GM10248 (cell line): ENCODE data around the gene CDPF1.
A peak's percentile ranks its signal among the peaks of the same experiment; 100 is the strongest.

ENCODE experiments used
- CTCF ChIA-PET: fragments of 300-600 bp; sonication (Branson Sonifier 250); formaldehyde crosslinking; extraction: SDS; loops from one replicate; lab custom pipeline; 2021; ENCODE audit warnings: antibody characterized with exemption; lab: Yijun Ruan, JAX
- POLR2A ChIA-PET: fragments of 350-650 bp; sonication (Branson Sonifier 250); formaldehyde crosslinking; extraction: SDS; loops from one replicate; lab custom pipeline; 2020; ENCODE audit warnings: antibody characterized with exemption; lab: Yijun Ruan, JAX
- DNase-seq: peaks from one replicate; pipeline ENCODE4 v3.0.0; 2012; ENCODE audit errors: extremely low spot score
- TF ChIP-seq, protein P1 (sequence below): IDR thresholded peaks from 2 replicates; pipeline ENCODE4 v1.5.1; 2012; ENCODE audit warnings: mild to moderate bottlenecking, low read depth; ENCODE audit errors: extremely low read depth, missing control alignments, control extremely low read depth

CDPF1 gene, protein sequence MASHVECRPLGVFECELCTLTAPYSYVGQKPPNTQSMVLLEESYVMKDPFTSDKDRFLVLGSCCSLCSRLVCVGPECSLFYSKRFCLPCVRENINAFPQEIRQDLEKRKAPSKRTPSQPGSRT

DNA sequence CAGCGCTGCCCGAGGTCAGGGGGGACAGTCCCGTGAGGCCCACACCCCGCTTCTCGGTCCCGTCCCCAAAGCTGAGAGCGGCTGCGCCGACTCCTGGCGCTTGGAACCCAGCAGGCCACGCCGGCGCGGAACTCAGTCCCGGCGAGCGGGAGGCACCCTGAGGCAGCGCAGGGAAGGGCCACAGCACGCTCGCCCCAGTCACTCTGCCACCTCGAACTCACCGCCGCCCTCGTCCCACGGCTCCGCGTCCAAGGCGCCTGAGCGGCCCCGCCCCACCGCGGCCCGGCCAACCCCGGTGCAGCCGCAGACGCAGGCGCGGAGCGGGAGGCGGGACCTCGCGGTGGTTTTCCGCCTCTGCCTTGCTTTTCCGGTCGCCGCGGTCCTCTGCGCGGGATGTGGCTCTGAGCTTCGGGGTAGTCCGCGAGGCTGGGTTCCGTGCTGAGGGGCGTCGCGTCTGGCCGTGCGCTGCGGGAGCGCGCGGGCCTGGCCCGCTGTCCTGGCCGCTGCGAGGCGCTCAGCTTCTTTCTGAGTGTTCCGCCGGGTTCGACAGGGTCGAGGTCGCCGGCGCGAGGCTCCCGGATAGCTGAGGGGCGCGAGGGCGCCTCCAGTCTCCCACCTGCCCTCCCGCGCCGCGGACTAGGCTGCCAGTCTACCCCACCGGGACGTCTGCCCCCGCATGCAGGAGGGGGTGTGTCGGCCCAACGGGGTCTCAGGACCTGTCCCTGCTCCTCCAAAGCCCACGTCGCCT is at the start of gene CDPF1:
CDPF1 (minus strand) TSS at position 259 of the 748 bp plus-strand sequence. CDS start 2,009 bp downstream, outside the sequence.
- POLR2A ChIA-PET = interaction anchor here (1.1 kb wide), 1 partner anchor 17 kb away, joined by 3 read pairs; no protein-coding TSS in a partner anchor
- TF ChIP-seq, protein P1, sequence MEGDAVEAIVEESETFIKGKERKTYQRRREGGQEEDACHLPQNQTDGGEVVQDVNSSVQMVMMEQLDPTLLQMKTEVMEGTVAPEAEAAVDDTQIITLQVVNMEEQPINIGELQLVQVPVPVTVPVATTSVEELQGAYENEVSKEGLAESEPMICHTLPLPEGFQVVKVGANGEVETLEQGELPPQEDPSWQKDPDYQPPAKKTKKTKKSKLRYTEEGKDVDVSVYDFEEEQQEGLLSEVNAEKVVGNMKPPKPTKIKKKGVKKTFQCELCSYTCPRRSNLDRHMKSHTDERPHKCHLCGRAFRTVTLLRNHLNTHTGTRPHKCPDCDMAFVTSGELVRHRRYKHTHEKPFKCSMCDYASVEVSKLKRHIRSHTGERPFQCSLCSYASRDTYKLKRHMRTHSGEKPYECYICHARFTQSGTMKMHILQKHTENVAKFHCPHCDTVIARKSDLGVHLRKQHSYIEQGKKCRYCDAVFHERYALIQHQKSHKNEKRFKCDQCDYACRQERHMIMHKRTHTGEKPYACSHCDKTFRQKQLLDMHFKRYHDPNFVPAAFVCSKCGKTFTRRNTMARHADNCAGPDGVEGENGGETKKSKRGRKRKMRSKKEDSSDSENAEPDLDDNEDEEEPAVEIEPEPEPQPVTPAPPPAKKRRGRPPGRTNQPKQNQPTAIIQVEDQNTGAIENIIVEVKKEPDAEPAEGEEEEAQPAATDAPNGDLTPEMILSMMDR = no peak

DNA sequence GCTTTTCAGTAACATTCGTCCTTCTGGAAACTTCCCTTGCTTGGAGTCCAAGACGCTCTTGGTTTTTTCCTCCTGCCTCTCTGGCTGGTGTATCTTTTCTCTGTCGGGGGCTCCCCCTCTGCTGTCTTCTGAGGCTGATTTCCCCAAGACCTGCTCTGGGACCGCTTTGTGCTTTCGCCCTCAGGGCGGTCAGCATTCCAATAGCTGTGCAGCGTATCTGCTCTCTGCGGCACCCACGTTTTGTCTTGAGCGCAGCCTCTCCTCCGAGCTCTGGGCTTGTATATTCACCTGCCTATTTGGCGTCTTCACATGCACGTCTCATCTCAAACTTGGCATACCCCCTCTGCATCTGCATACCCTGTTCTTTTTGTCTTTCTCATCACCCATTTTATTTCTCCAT is 49.0 kb upstream of the CDPF1 start:
- CTCF ChIA-PET = interaction anchor here (1.2 to 1.9 kb wide), 2 partner anchors 13 to 146 kb away, joined by 3 to 4 read pairs; no protein-coding TSS in a partner anchor
- TF ChIP-seq, protein P1 = no peak

More for the DNA sequence above, at the start of gene CDPF1:
- CTCF ChIA-PET = interaction anchor here (1.0 to 1.2 kb wide), 3 partner anchors 10 to 66 kb away, joined by 3 to 4 read pairs (median 3); no protein-coding TSS in a partner anchor
- peak; percentile 96 for DNase-seq

DNA sequence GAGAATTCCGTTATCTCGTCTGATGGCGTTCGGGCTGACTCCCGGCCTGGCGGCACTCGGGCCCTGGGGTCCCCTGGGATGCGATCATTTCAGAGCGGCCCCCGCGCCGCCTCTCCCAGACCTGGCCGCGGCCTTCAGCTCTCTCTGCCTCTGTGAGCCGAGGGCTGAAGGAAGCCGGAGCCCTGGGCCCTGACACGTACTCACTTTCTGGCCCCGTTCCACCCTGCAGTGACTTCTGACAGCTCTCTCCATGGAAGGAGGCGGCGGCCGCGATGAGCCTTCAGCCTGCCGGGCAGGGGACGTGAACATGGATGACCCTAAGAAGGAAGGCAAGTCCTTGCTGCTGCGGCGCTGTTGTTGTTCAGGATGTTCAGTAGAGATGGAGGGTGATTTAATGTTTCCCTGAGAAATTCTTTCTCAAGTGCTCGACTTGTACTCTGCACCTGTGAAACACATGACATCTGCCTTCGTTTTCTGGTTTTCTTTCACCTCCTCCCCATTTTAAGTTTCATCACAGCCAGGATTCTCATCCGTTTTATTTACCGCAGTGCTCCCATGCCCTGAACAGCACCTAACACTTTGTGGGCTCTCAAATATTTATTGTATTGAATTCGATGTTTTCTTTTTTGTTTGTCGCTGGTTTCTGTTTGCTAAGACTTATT is 47.2 kb upstream of the CDPF1 start:
- ChIA-PET CTCF (interaction anchor here (1.5 to 2.4 kb wide), 2 partner anchors 177 to 180 kb away, joined by 5 to 8 read pairs; no protein-coding TSS in a partner anchor), POLR2A (no interaction called here)
- TF ChIP-seq, protein P1 = no peak
- DNase-seq = no peak

More for the DNA sequence above, 49.0 kb upstream of the CDPF1 start:
- POLR2A ChIA-PET = no interaction called here
- DNase-seq = no peak

DNA sequence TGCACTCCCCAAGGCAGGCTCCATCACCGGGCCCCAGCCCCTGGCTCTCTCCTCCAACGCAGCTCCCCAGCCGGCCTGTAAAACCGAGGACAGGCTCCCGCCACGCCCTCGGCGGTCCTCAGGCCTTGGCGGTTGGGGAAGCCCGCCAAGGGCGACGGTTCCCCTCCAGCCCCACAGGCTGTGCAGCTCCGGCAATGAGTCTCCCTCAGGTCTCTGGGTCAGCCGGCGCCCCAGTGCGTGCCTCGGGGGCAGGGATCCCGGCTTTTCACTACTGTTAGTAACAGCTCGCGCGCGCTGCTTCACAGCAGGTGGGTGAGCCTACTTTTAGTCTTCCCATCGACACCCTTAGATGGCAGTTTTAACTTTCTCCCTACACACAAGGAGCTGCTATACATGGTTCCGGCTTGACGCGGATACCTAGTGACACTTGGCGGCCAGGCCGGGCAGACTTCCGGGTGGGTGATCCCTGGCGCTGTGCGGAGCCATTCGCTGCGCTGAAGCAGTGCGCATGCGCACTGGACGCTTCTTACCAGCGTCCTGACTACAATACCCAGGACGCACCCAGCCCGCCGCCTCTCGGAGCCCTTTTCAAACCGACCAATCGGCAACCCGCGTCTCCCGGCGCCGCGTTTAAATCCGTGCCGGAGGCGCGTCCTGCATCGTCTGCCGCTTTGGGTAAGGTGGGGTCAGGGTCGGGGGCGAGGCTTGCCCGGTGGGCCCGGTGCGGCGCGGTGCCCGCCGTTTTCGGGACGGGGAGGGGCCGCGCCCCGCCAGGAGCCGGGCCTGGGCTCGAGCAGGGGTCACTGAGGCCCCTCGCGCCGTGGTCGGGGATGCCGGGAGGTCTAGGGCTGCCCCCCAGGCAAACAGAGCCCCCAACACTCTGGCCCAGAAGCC is 46.4 kb upstream of the CDPF1 start, which contains the start of gene GTSE1:
GTSE1 (plus strand) TSS at position 614 of the 894 bp plus-strand sequence. CDS start 531 bp downstream, outside the sequence.
- DNase-seq = peak; percentile 100
- ChIA-PET CTCF (interaction anchor here (1.0 to 2.4 kb wide), 6 partner anchors 18 to 290 kb away, joined by 3 to 8 read pairs (median 4); no protein-coding TSS in a partner anchor), POLR2A (interaction anchor here (0.6 to 1.2 kb wide), 4 partner anchors 9 to 245 kb away, joined by 3 read pairs; partner anchors contain the start of gene TRMU)
- TF ChIP-seq, protein P1 = peak; percentile 47

DNA sequence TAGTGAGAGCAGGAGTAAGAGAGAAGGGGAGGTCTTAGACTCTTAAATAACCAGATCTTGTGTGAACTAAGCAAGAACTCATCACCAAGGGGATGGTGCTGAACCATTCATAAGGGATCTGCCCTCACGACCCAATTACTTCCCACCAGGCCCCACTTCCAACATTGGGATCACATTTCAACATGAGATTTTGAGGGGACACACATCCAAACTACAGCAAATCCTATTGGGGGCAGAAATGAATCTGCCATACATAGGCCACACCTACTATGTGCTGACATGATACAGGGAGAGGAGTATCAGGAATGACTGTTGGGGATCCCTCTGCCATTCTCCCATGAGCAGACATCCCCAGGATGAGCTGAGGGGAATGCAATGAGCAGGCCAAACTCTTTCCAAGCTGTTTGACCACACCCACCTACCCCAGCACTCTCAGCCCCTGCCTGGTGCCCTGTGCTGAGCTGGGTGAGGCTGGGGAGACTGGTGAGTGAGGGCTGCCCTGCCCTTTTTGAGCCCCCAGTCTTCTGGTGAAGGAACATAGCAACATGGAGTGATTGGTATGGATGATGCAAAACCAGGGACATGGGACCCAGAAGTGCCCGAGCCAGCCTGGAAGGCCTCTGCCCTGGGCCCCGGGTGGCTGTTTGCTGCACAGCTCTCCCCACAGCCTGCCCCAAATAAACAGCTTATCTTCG is 45.3 kb upstream of the CDPF1 start:
- ChIA-PET CTCF (interaction anchor here (1.1 to 2.4 kb wide), 5 partner anchors 15 to 178 kb away, joined by 3 to 8 read pairs (median 4); no protein-coding TSS in a partner anchor), POLR2A (interaction anchor here (1.2 kb wide), 1 partner anchor 17 kb away, joined by 3 read pairs; no protein-coding TSS in a partner anchor)
- TF ChIP-seq, protein P1 = no peak
- DNase-seq = no peak
